Astrocyte (in vitro differentiated cells and primary cell): ENCODE results near the gene ALK.

Experiments used
- EZH2 ChIP-seq: IDR thresholded peaks from 2 replicates; pipeline ENCODE4 v1.6.1; 2012; ENCODE audit warnings: mild to moderate bottlenecking, low read length, inconsistent platforms; ENCODE audit not compliant: insufficient read depth
- TF ChIP-seq, protein P1 (sequence below): IDR thresholded peaks from 2 replicates; pipeline ENCODE4 v1.5.1; 2011; ENCODE audit warnings: low read depth, mild to moderate bottlenecking, inconsistent platforms, low read length, moderate library complexity; ENCODE audit not compliant: insufficient read depth

DNA sequence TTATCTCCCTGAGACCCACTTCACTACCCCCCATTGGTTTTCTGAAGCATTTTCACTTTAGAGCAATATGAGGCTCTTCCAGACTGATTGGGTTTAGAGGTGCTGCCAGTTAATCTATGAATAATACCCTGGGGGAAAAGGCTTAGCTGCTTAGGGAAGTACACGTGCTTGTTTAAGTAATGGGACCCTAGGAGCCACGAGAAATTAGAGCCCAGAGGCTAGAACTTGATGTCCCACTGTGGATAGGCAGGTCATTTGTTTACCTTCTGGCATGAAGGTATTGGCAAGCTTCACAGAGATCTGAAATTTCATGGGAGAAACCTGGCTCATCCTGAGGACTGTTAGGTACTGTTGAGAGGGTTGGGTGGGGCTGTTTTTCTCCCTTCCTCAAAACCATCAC is 746.4 kb downstream of the ALK start:
- TF ChIP-seq, protein P1, sequence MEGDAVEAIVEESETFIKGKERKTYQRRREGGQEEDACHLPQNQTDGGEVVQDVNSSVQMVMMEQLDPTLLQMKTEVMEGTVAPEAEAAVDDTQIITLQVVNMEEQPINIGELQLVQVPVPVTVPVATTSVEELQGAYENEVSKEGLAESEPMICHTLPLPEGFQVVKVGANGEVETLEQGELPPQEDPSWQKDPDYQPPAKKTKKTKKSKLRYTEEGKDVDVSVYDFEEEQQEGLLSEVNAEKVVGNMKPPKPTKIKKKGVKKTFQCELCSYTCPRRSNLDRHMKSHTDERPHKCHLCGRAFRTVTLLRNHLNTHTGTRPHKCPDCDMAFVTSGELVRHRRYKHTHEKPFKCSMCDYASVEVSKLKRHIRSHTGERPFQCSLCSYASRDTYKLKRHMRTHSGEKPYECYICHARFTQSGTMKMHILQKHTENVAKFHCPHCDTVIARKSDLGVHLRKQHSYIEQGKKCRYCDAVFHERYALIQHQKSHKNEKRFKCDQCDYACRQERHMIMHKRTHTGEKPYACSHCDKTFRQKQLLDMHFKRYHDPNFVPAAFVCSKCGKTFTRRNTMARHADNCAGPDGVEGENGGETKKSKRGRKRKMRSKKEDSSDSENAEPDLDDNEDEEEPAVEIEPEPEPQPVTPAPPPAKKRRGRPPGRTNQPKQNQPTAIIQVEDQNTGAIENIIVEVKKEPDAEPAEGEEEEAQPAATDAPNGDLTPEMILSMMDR, result no peak
- no peak for TF ChIP-seq EZH2
